Esophagus (tissue), 2 donors: ENCODE data around the gene UBE2E1. TPM values are rescaled to one million over a fixed set of nuclear protein-coding genes. Genes with fewer than 3 reads are reported as not detected.

ENCODE experiments used
- H3K27ac ChIP-seq, 2 donors: one replicate each; pipeline ENCODE4 v1.5.1; 2013; ENCODE audit warnings: low read depth in 2 of 2, mild to moderate bottlenecking in 2 of 2, inconsistent platforms in 1 of 2, low read length in 1 of 2, moderate library complexity in 1 of 2
- H3K27me3 ChIP-seq, 2 donors: one replicate each; pipeline ENCODE4 v1.6.1; 2013; ENCODE audit warnings: low read length in 2 of 2, control low read depth in 1 of 2, mild to moderate bottlenecking in 1 of 2; ENCODE audit not compliant: insufficient read depth in 2 of 2, control insufficient read depth in 1 of 2
- H3K36me3 ChIP-seq, 2 donors: one replicate each; pipeline ENCODE4 v1.6.1; 2013; ENCODE audit warnings: low read length in 1 of 2; ENCODE audit not compliant: control insufficient read depth in 2 of 2, insufficient read depth in 2 of 2
- H3K4me1 ChIP-seq, 2 donors: one replicate each; pipeline ENCODE4 v1.6.1; 2013; ENCODE audit warnings: low read length in 1 of 2; ENCODE audit not compliant: control insufficient read depth in 2 of 2, insufficient read depth in 2 of 2
- H3K4me3 ChIP-seq, 2 donors: one replicate each; pipeline ENCODE4 v1.5.1; 2013; ENCODE audit warnings: low read length in 2 of 2, mild to moderate bottlenecking in 2 of 2, low read depth in 1 of 2, moderate library complexity in 1 of 2
- H3K9me3 ChIP-seq, 2 donors: one replicate each; pipeline ENCODE4 v1.6.1; 2013; ENCODE audit warnings: mild to moderate bottlenecking in 2 of 2, low read depth in 1 of 2, low read length in 1 of 2, moderate library complexity in 1 of 2; ENCODE audit not compliant: control insufficient read depth in 2 of 2, insufficient read depth in 1 of 2
- WGBS, 2 donors: extraction: QIAGEN DNeasy Blood & Tissue Kit; methylation state at CpG; one replicate each; pipeline ENCODE4 v1.1.7; 2013; 5-methylcytosine and 5-hydroxymethylcytosine counted together
- polyA plus RNA-seq, 2 donors: library from polyadenylated mRNA; stranded (reverse); fragments of 200-250 nt; gene quantifications; one replicate each; pipeline ENCODE4 v1.2.3, GENCODE V29; 2013
- donor health status: healthy with polysubstance abuse.
- donor health status: Bipolar disorder and iron deficiency.

The UBE2E1 gene
- polyA plus RNA-seq, 2 donors: 86.1 to 102 TPM

- Histone ChIP-seq H3K4me3 (no peak overlapping the region), H3K36me3 (no peaks in the 10 kb centered on the region), H3K27me3 (no peaks in the 10 kb centered on the region), H3K4me1 (no peaks in the 10 kb centered on the region), H3K9me3 (no peaks in the 10 kb centered on the region), H3K27ac (no peak overlapping the region)
- 84 to 86% methylated on average over 2 of the region's 2 CpGs for WGBS, 2 donors
Measured at GRCh38 chr3:23767546-23767945, 38.2 kb upstream of the UBE2E1 start.

- H3K36me3 ChIP-seq: no peaks in the 10 kb centered on the region
- 92 to 93% methylated on average over 13 of the region's 13 CpGs for WGBS, 2 donors
- H3K27me3 ChIP-seq: no peaks in the 10 kb centered on the region
- no peaks in the 10 kb centered on the region for H3K4me1 ChIP-seq
- H3K4me3 ChIP-seq: no peak overlapping the region
- no peaks in the 10 kb centered on the region for H3K9me3 ChIP-seq
- H3K27ac ChIP-seq: no peak overlapping the region
Measured at GRCh38 chr3:23775254-23775909, 30.4 kb upstream of the UBE2E1 start.

- H3K27ac ChIP-seq: no peak overlapping the region
- no peaks in the 10 kb centered on the region for H3K4me1 ChIP-seq
- no peaks in the 10 kb centered on the region for H3K36me3 ChIP-seq
- H3K27me3 ChIP-seq: no peaks in the 10 kb centered on the region
- WGBS, 2 donors: 69 to 70% methylated on average over 6 of the region's 6 CpGs
- no peak overlapping the region for H3K4me3 ChIP-seq
- H3K9me3 ChIP-seq: no peaks in the 10 kb centered on the region
Measured at GRCh38 chr3:23776352-23776891, 29.3 kb upstream of the UBE2E1 start.

- Histone ChIP-seq H3K27ac (no peak overlapping the region), H3K4me1 (peaks cover 0 to 2% of the 10 kb centered on the region in 2 donors), H3K27me3 (no peaks in the 10 kb centered on the region), H3K4me3 (no peak overlapping the region), H3K36me3 (no peaks in the 10 kb centered on the region), H3K9me3 (no peaks in the 10 kb centered on the region)
- WGBS, 2 donors: 86 to 92% methylated on average over 2 of the region's 2 CpGs
Measured at GRCh38 chr3:23778446-23778845, 27.3 kb upstream of the UBE2E1 start.

- 81 to 82% methylated on average over 3 of the region's 3 CpGs for WGBS, 2 donors
- Histone ChIP-seq H3K27me3 (no peaks in the 10 kb centered on the region), H3K27ac (no peak overlapping the region), H3K9me3 (no peaks in the 10 kb centered on the region), H3K4me1 (peaks cover 0 to 2% of the 10 kb centered on the region in 2 donors), H3K36me3 (no peaks in the 10 kb centered on the region), H3K4me3 (no peak overlapping the region)
Measured at GRCh38 chr3:23779841-23780240, 25.9 kb upstream of the UBE2E1 start.

- H3K27ac ChIP-seq: no peak overlapping the region
- H3K4me1 ChIP-seq: peaks cover 0 to 2% of the 10 kb centered on the region in 2 donors
- WGBS, 2 donors: 90 to 96% methylated on average over 1 of the region's 1 CpG
- no peaks in the 10 kb centered on the region for H3K27me3 ChIP-seq
- H3K36me3 ChIP-seq: no peaks in the 10 kb centered on the region
- H3K9me3 ChIP-seq: no peaks in the 10 kb centered on the region
- no peak overlapping the region for H3K4me3 ChIP-seq
Measured at GRCh38 chr3:23781051-23781450, 24.7 kb upstream of the UBE2E1 start.

GRCh38 chr3:23781871-23782270 is 23.9 kb upstream of the UBE2E1 start:
- Histone ChIP-seq H3K9me3 (no peaks in the 10 kb centered on the region), H3K4me1 (peaks cover 0 to 2% of the 10 kb centered on the region in 2 donors), H3K27me3 (no peaks in the 10 kb centered on the region), H3K36me3 (no peaks in the 10 kb centered on the region), H3K27ac (no peak overlapping the region), H3K4me3 (no peak overlapping the region)
- WGBS, 2 donors: 85 to 97% methylated on average over 1 of the region's 1 CpG

GRCh38 chr3:23785097-23785645 is 20.6 kb upstream of the UBE2E1 start:
- Histone ChIP-seq H3K4me3 (no peak overlapping the region), H3K9me3 (no peaks in the 10 kb centered on the region), H3K27ac (no peak overlapping the region), H3K36me3 (no peaks in the 10 kb centered on the region), H3K27me3 (no peaks in the 10 kb centered on the region), H3K4me1 (peaks cover 0 to 2% of the 10 kb centered on the region in 2 donors)
- WGBS, 2 donors: 47 to 58% methylated on average over 6 of the region's 6 CpGs

GRCh38 chr3:23785882-23786281 is 19.9 kb upstream of the UBE2E1 start:
- Histone ChIP-seq H3K27ac (no peak overlapping the region), H3K27me3 (no peaks in the 10 kb centered on the region), H3K36me3 (no peaks in the 10 kb centered on the region), H3K9me3 (no peaks in the 10 kb centered on the region), H3K4me3 (no peak overlapping the region), H3K4me1 (peaks cover 0 to 2% of the 10 kb centered on the region in 2 donors)
- WGBS, 2 donors: 47 to 48% methylated on average over 2 of the region's 2 CpGs

GRCh38 chr3:23791678-23792077 is 14.1 kb upstream of the UBE2E1 start:
- H3K27ac ChIP-seq: no peak overlapping the region
- H3K9me3 ChIP-seq: no peaks in the 10 kb centered on the region
- no peaks in the 10 kb centered on the region for H3K4me1 ChIP-seq
- no peaks in the 10 kb centered on the region for H3K36me3 ChIP-seq
- H3K27me3 ChIP-seq: no peaks in the 10 kb centered on the region
- H3K4me3 ChIP-seq: no peak overlapping the region
- WGBS, 2 donors: 79 to 89% methylated on average over 2 of the region's 2 CpGs
